ENCODE results near the gene GRIN2A.

DNA sequence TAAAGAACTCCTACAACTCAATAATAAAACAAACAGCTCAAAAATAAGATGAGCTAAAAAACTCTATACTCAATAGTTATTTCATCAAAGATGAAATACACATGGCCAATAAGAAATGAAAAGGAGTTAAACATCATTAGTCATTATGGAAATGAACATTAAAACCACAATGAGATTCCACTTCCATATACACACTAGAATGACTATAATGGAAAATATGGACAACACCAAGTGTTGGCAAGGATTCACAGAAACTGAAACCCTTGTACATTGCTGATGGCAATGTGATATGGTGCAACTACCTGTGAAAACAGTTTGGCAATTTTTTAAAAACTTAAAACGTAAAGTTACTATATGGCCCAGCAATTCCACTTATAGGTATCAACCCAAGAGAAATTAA is 91.4 kb downstream of the GRIN2A start:
- TF ChIP-seq TAF1 (IDR thresholded peaks at IDR 0.05; ENCODE audit: low read depth): no peak
- TF ChIP-seq, protein P1, sequence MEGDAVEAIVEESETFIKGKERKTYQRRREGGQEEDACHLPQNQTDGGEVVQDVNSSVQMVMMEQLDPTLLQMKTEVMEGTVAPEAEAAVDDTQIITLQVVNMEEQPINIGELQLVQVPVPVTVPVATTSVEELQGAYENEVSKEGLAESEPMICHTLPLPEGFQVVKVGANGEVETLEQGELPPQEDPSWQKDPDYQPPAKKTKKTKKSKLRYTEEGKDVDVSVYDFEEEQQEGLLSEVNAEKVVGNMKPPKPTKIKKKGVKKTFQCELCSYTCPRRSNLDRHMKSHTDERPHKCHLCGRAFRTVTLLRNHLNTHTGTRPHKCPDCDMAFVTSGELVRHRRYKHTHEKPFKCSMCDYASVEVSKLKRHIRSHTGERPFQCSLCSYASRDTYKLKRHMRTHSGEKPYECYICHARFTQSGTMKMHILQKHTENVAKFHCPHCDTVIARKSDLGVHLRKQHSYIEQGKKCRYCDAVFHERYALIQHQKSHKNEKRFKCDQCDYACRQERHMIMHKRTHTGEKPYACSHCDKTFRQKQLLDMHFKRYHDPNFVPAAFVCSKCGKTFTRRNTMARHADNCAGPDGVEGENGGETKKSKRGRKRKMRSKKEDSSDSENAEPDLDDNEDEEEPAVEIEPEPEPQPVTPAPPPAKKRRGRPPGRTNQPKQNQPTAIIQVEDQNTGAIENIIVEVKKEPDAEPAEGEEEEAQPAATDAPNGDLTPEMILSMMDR (IDR thresholded peaks at IDR 0.05; ENCODE audit: poor library complexity, severe bottlenecking): no peak
- TF ChIP-seq MXI1 (conservative IDR thresholded peaks at IDR 0.05; ENCODE audit: poor library complexity, severe bottlenecking): no peak
- TF ChIP-seq, protein P2, sequence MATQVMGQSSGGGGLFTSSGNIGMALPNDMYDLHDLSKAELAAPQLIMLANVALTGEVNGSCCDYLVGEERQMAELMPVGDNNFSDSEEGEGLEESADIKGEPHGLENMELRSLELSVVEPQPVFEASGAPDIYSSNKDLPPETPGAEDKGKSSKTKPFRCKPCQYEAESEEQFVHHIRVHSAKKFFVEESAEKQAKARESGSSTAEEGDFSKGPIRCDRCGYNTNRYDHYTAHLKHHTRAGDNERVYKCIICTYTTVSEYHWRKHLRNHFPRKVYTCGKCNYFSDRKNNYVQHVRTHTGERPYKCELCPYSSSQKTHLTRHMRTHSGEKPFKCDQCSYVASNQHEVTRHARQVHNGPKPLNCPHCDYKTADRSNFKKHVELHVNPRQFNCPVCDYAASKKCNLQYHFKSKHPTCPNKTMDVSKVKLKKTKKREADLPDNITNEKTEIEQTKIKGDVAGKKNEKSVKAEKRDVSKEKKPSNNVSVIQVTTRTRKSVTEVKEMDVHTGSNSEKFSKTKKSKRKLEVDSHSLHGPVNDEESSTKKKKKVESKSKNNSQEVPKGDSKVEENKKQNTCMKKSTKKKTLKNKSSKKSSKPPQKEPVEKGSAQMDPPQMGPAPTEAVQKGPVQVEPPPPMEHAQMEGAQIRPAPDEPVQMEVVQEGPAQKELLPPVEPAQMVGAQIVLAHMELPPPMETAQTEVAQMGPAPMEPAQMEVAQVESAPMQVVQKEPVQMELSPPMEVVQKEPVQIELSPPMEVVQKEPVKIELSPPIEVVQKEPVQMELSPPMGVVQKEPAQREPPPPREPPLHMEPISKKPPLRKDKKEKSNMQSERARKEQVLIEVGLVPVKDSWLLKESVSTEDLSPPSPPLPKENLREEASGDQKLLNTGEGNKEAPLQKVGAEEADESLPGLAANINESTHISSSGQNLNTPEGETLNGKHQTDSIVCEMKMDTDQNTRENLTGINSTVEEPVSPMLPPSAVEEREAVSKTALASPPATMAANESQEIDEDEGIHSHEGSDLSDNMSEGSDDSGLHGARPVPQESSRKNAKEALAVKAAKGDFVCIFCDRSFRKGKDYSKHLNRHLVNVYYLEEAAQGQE (IDR thresholded peaks at IDR 0.05; ENCODE audit: borderline replicate concordance): no peak
